Epithelial cell of esophagus (primary cell): ENCODE results near the gene UBASH3A.

ENCODE experiments used
- DNase-seq: peaks from one replicate; pipeline ENCODE4 v3.0.0; 2010; ENCODE audit warnings: low read depth
- H3K4me3 ChIP-seq: 2 replicates; pipeline ENCODE4 v1.5.1; 2011; ENCODE audit warnings: mild to moderate bottlenecking, low read length, control low read depth
- CTCF ChIP-seq: IDR thresholded peaks from 2 replicates; pipeline ENCODE4 v1.5.1; 2011; ENCODE audit warnings: low read depth, mild to moderate bottlenecking, low read length, control low read depth, inconsistent platforms; ENCODE audit not compliant: insufficient read depth; ENCODE audit errors: missing control alignments

UBASH3A gene

GRCh38 chr21:42414553-42414927, 10.8 kb downstream of the UBASH3A start:
- no peak for TF ChIP-seq CTCF
- DNase-seq = no peak
- no peak overlapping the region for H3K4me3 ChIP-seq

- no peak for TF ChIP-seq CTCF
- H3K4me3 ChIP-seq = no peak overlapping the region
- peak; percentile 92 for DNase-seq
Measured at GRCh38 chr21:42414928-42415769, 11.4 kb downstream of the UBASH3A start.

GRCh38 chr21:42417533-42417932, 13.8 kb downstream of the UBASH3A start:
- no peak for TF ChIP-seq CTCF
- no peak for DNase-seq
- no peak overlapping the region for H3K4me3 ChIP-seq

- TF ChIP-seq CTCF = no peak
- DNase-seq = no peak
Measured at GRCh38 chr21:42418886-42419285, 15.2 kb downstream of the UBASH3A start.

GRCh38 chr21:42419845-42420244, 16.1 kb downstream of the UBASH3A start:
- TF ChIP-seq CTCF = no peak
- DNase-seq = no peak
- no peak overlapping the region for H3K4me3 ChIP-seq

More at GRCh38 chr21:42418886-42419285, 15.2 kb downstream of the UBASH3A start:
- no peak overlapping the region for H3K4me3 ChIP-seq

- H3K4me3 ChIP-seq = no peak overlapping the region
- no peak for DNase-seq
- TF ChIP-seq CTCF = no peak
Measured at GRCh38 chr21:42421018-42421793, 17.5 kb downstream of the UBASH3A start.
